GM23338 (cell line): ENCODE data around the gene MYL1. TPM values are rescaled to one million over a fixed set of nuclear protein-coding genes. Genes with fewer than 3 reads are reported as not detected.

Source experiments
- ATAC-seq: fragments of 200-7000 bp; cut with Tn5 transposase; 3 replicates; pipeline ENCODE4 v1.9.1; 2020
- DNase-seq: peaks from one replicate; pipeline ENCODE4 v3.0.0-alpha.2; 2015; ENCODE audit warnings: low spot score
- H2AFZ ChIP-seq: fragments of 200-600 bp; sonication (generic); 2 replicates; pipeline ENCODE4 v1.8.0; 2016; ENCODE audit warnings: antibody characterized with exemption, mild to moderate bottlenecking, moderate library complexity
- H3F3A ChIP-seq: fragments of 200-600 bp; sonication (generic); replicated peaks from 2 replicates; pipeline ENCODE4 v1.8.0; 2017; ENCODE audit warnings: antibody characterized with exemption, mixed run types, low read depth
- H3K27ac ChIP-seq: fragments of 200-600 bp; sonication (generic); 2 replicates; pipeline ENCODE4 v1.6.1; 2016; ENCODE audit warnings: low read depth
- H3K27me3 ChIP-seq: fragments of 200-600 bp; sonication (generic); 2 replicates; pipeline ENCODE4 v1.8.0; 2016; ENCODE audit warnings: mild to moderate bottlenecking, mixed run types, moderate library complexity; ENCODE audit not compliant: insufficient read depth
- H3K36me3 ChIP-seq: fragments of 200-600 bp; sonication (generic); 2 replicates; pipeline ENCODE4 v1.8.0; 2016; ENCODE audit warnings: mild to moderate bottlenecking; ENCODE audit not compliant: insufficient read depth
- H3K4me1 ChIP-seq: fragments of 200-600 bp; sonication (generic); 2 replicates; pipeline ENCODE4 v1.8.0; 2016; ENCODE audit warnings: mild to moderate bottlenecking, moderate library complexity; ENCODE audit not compliant: insufficient read depth
- H3K4me2 ChIP-seq: fragments of 200-600 bp; sonication (generic); 2 replicates; pipeline ENCODE4 v1.7.1; 2017; ENCODE audit warnings: mixed run types
- H3K4me3 ChIP-seq: fragments of 200-600 bp; sonication (generic); 2 replicates; pipeline ENCODE4 v1.6.1; 2016; ENCODE audit warnings: mixed run types
- H3K79me2 ChIP-seq: fragments of 200-600 bp; sonication (generic); replicated peaks from 2 replicates; pipeline ENCODE4 v1.8.0; 2017; ENCODE audit warnings: mild to moderate bottlenecking; ENCODE audit not compliant: insufficient read depth
- H3K9me2 ChIP-seq: fragments of 200-600 bp; sonication (generic); 2 replicates; pipeline ENCODE4 v1.8.0; 2017; ENCODE audit not compliant: insufficient read depth
- H4K20me1 ChIP-seq: fragments of 200-600 bp; sonication (generic); replicated peaks from 2 replicates; pipeline ENCODE4 v1.8.0; 2017; ENCODE audit warnings: mild to moderate bottlenecking; ENCODE audit not compliant: insufficient read depth
- H3K27ac Mint-ChIP-seq: 2 replicates; pipeline ENCODE4 v1.8.0; 2020; ENCODE audit warnings: inconsistent platforms, mild to moderate bottlenecking, moderate library complexity, mixed read lengths
- H3K27me3 Mint-ChIP-seq: 3 replicates; pipeline ENCODE4 v1.8.0; 2022; ENCODE audit warnings: low read depth, mild to moderate bottlenecking, moderate library complexity, mixed read lengths, inconsistent platforms; ENCODE audit not compliant: insufficient read depth, poor library complexity
- H3K36me3 Mint-ChIP-seq: 3 replicates; pipeline ENCODE4 v1.8.0; 2021; ENCODE audit warnings: low read depth, mild to moderate bottlenecking, inconsistent platforms, moderate library complexity, mixed read lengths
- H3K4me1 Mint-ChIP-seq: 3 replicates; pipeline ENCODE4 v1.8.0; 2020; ENCODE audit warnings: mild to moderate bottlenecking, inconsistent platforms, mixed read lengths
- H3K4me3 Mint-ChIP-seq: 3 replicates; pipeline ENCODE4 v1.8.0; 2021; ENCODE audit warnings: moderate library complexity, mild to moderate bottlenecking, inconsistent platforms, mixed read lengths
- H3K9me3 Mint-ChIP-seq: 3 replicates; pipeline ENCODE4 v1.8.0; 2020; ENCODE audit warnings: moderate library complexity, mild to moderate bottlenecking, inconsistent platforms, mixed read lengths
- CREB1 ChIP-seq: fragments of 250-450 bp; sonication (Bioruptor Pico); IDR thresholded peaks from 2 replicates; pipeline ENCODE4 v1.5.0; 2020; ENCODE audit warnings: low read depth, mild to moderate bottlenecking, moderate library complexity
- CTCF ChIP-seq, 2 experiments: fragments of 200-600 bp in 1 of 2; sonication (generic) in 1 of 2; conservative IDR thresholded peaks; 2 replicates each; pipeline versions ENCODE4 v1.5.1 to v1.6.1; 2016 to 2017; ENCODE audit warnings: antibody characterized with exemption in 2 of 2, low read depth in 2 of 2, mild to moderate bottlenecking in 2 of 2, moderate library complexity in 1 of 2
- ETS1 ChIP-seq: IDR thresholded peaks from 2 replicates; pipeline ENCODE4 v1.6.1; 2016; ENCODE audit warnings: antibody characterized with exemption
- EZH2 ChIP-seq: fragments of 200-600 bp; sonication (generic); IDR thresholded peaks from one replicate; pipeline ENCODE4 v1.8.0; 2017; ENCODE audit warnings: antibody characterized with exemption, mild to moderate bottlenecking, low read depth; ENCODE audit not compliant: unreplicated experiment
- EZH2phosphoT487 ChIP-seq: fragments of 200-600 bp; sonication (generic); IDR thresholded peaks from one replicate; pipeline ENCODE4 v1.8.1; 2018; ENCODE audit warnings: antibody characterized with exemption; ENCODE audit not compliant: unreplicated experiment
- JUNB ChIP-seq: IDR thresholded peaks from one replicate; pipeline ENCODE4 v1.6.1; 2016; ENCODE audit warnings: antibody characterized with exemption; ENCODE audit not compliant: unreplicated experiment
- NANOG ChIP-seq: IDR thresholded peaks from 2 replicates; pipeline ENCODE4 v1.6.1; 2016; ENCODE audit warnings: antibody characterized with exemption, borderline replicate concordance
- POLR2AphosphoS5 ChIP-seq: IDR thresholded peaks from 2 replicates; pipeline ENCODE4 v1.6.1; 2016; ENCODE audit warnings: antibody characterized with exemption, low read depth
- REST ChIP-seq: IDR thresholded peaks from one replicate; pipeline ENCODE4 v1.6.1; 2018; ENCODE audit warnings: antibody characterized with exemption; ENCODE audit not compliant: unreplicated experiment
- STAT1 ChIP-seq: IDR thresholded peaks from one replicate; pipeline ENCODE4 v1.6.1; 2016; ENCODE audit warnings: antibody characterized with exemption; ENCODE audit not compliant: unreplicated experiment
- ZNF114 ChIP-seq: fragments of 250-450 bp; sonication (Bioruptor Pico); IDR thresholded peaks from 2 replicates; pipeline ENCODE4 v1.5.0; 2020; ENCODE audit warnings: mild to moderate bottlenecking, moderate library complexity
- ZNF331 ChIP-seq: fragments of 250-450 bp; sonication (Bioruptor Pico); IDR thresholded peaks from 2 replicates; pipeline ENCODE4 v1.5.0; 2020; ENCODE audit warnings: low read depth, mild to moderate bottlenecking, moderate library complexity
- ZNF462 ChIP-seq: fragments of 250-450 bp; sonication (Bioruptor Pico); IDR thresholded peaks from 2 replicates; pipeline ENCODE4 v1.5.0; 2020; ENCODE audit warnings: mild to moderate bottlenecking, moderate library complexity
- polyA plus RNA-seq: library from polyadenylated mRNA; unstranded; fragments of >200 nt; fragmentation: Nextera tagmentation; extraction: Ambion mirVana; gene quantifications from 2 replicates; pipeline ENCODE4 v1.2.1, GENCODE V29; 2016
- total RNA-seq: library from RNA; depleted of rRNA; stranded (reverse); fragments of >200 nt; shearing (Covaris generic); gene quantifications from 2 replicates; pipeline ENCODE4 v1.2.3, GENCODE V29; 2014

Gene MYL1
- total and polyA plus RNA-seq, 2 experiments from 2014 or later, result not detected

GRCh38 chr2:210303498-210303897, 11.5 kb downstream of the MYL1 start:
- H3K4me2 ChIP-seq, result no peak overlapping the region
- Mint-ChIP-seq H3K4me3 (no peak overlapping the region), H3K27ac (no peak overlapping the region), H3K4me1 (peaks cover 2% of the 10 kb centered on the region; the same call in 1 of the 3 replicates), H3K9me3 (no peaks in the 10 kb centered on the region), H3K27me3 (no peaks in the 10 kb centered on the region), H3K36me3 (no peaks in the 10 kb centered on the region)
- no peaks in the 10 kb centered on the region for H3K79me2 ChIP-seq
- H3K27ac ChIP-seq, result no peak overlapping the region
- no peak overlapping the region for H2AFZ ChIP-seq
- no peaks in the 10 kb centered on the region for H3F3A ChIP-seq
- no peak overlapping the region for H3K4me3 ChIP-seq
- TF ChIP-seq NANOG (no peak), EZH2 (no peak), STAT1 (no peak), CREB1 (no peak), ETS1 (no peak), JUNB (no peak), CTCF (conservative IDR thresholded peaks at IDR 0.05; ENCODE audit: low read depth in 2 of 2) (no peak), ZNF462 (CRISPR knock-in tag) (no peak), ZNF114 (no peak), EZH2phosphoT487 (no peak), POLR2AphosphoS5 (no peak), ZNF331 (CRISPR knock-in tag) (no peak), REST (no peak)
- no peaks in the 10 kb centered on the region for H4K20me1 ChIP-seq
- no peaks in the 10 kb centered on the region for H3K9me2 ChIP-seq
- H3K36me3 ChIP-seq, result no peaks in the 10 kb centered on the region
- DNase-seq (no peak), ATAC-seq (no peak)
- H3K4me1 ChIP-seq, result no peaks in the 10 kb centered on the region
- no peaks in the 10 kb centered on the region for H3K27me3 ChIP-seq
